Glomerular visceral epithelial cell (primary cell): Measurements from ENCODE around the gene RLIM.
A peak's percentile ranks its signal among the peaks of the same experiment; 100 is the strongest.

Experiments
- DNase-seq: peaks from one replicate; pipeline ENCODE4 v3.0.0-alpha.2; 2016; ENCODE audit errors: extremely low spot score

Gene RLIM

DNA sequence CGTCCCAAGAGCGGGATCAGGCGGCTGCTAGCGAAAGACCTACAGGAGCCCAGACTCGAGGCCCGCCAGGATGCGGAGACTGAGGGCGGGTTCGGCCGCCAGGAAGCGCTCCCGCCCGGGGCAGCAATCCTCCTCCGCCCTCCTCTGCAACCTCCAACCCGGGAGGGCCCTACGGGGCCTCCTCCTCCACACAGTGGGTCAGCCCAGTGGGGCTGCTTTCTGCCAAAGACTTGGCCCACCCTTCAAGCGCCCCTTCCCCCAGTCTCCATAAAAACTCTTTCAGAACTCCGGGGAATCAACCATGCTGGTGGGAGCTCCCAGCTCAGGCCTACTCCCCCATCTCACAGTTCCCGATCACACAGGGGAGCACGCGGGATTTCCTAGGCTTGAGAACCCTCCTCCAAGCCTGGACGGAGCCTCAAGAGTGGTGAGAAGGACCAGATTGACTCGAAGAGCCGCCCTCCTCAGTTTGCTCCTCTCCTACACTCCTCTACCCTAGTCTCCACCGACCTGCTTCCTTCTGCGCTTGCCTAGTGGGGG lies 77.5 kb downstream of the RLIM start:
- DNase-seq, result no peak

DNA sequence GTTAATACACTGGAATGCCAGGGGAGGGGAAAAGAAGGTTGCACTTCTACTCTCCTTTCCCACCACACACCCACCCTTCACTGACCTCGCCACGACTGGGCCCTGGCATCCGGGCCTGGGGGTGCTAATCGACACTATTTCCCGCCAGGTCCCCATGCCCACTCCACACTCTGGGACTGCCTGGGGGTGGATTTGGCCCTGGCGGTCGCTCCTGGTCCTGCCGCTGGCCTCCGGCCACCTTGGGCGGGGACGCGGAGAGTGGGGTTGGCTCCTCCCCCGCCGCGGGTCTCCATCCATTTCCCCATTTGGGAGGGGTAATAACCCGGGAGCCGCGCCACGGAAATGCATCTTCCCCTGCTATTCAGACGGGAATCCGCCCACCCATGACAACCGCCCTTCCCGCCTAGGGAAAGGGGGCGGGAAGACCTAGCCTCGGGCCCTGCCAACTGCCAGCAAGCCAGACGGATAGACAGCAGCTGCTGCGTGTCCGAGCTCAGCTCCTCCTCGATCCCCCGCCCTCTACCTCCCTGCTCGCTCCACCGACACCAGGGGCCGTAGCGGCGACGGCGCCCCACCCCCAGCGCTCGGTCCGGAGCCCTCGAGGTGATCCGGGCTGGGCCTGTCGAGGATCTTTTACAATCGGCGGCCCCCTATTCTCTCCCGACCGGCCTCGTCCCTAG lies 78.1 kb downstream of the RLIM start:
- DNase-seq, result peak; percentile 92

DNA sequence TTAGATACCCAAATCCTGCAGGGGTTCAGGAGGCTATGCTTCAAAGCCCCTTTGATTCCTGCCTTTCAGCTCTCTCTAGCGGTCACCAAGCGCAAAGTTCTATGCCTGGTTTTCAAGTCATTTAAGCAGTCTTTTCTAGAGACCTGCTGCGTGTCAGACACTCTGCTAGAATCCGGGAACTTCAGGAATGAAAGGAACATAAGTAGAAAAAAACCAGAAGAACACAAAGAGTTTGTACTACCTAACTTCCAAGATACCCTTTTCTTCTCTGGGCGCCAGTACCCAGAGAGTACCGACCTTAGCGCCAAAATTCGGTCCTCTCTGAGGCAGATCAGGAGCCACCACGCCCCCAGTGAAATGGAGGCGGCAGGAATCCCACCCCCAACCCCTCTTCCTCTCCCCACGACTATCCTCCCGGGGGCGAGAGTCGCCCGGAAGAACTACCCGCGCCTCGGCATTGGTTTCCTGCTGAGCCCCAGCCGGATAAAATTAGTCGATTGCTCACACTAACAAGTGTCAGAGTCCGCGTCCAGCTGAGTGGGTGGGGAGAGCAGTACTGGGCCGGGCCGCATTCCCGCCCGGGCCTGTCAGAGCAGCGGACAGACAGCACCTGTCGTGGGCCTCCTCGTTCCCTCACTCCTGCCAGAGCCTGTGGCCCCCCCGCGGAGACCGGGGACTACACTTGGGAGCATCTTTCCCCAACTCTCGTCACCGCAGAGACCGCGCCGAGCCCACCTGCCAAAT lies 78.8 kb downstream of the RLIM start:
- peak; percentile 63 for DNase-seq
